Measurements from ENCODE around the gene ABCA4.

The ABCA4 gene

DNA sequence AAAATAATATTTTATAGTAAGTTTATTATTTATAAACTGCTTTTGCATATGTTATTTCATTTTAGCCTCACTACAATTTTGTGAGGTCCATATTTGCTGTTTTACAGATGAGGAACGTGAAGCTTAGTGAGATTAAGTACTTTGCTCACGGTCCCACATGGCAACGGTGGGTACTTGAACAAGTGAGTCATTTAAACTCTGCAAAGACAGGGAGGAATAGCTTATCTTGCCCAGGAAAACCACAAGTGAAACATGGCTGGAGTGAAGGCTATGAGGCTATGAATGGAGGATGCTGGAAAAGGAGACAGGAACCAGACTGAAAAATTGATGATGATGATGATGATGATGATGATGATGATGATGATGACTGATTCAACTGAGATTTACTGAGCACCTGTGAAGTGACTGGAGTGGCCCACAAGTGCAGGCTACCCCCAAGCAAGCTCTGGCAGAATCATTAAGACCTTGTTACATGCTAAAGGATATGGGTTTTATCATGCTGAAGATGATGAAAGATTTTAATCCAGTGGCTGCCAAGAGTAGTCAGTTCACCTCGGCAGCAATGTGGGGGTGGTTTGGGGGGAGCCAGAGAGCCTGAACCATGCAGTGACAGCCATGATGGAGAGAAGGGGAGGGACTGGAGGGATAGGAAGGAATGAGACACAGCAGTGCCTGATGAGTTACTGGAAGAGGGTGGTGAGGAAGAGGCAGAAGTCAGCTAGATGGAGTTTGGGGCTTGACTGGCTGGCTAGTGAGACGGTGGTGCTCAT lies 1.4 kb upstream of the ABCA4 start:
- no peak for DNase-seq (ENCODE audit: low read depth)

DNA sequence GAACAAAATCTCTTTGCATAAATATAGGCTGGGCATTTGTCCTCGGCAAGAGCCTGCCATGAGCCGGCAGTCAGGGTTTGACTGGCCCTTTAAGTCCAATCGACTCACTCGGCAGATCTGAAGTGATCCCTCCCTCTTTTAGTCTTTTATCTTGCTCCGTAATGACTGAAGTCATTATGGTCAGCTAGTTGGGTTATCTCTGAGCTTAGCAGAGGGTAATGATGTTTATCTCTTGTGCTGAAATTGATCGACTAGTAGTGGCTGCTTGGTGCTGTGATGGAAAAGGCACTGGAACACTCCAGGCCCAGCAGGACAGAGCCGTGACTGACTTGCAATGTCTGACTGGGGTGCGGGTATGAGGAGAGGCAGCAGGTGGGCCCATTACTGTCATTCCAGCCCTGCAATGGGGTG lies 468 bp upstream of the ABCA4 start:
- DNase-seq (ENCODE audit: low read depth): no peak

- DNase-seq (ENCODE audit: low read depth): no peak
These were observed 412 bp downstream of the ABCA4 start for GRCh38 chr1:94120570-94120901.

- no peak for DNase-seq (ENCODE audit: low read depth)
These were observed 965 bp downstream of the ABCA4 start for GRCh38 chr1:94119796-94120569.

GRCh38 chr1:94119306-94119705 lies 1.6 kb downstream of the ABCA4 start:
- no peak for DNase-seq (ENCODE audit: low read depth)

DNA sequence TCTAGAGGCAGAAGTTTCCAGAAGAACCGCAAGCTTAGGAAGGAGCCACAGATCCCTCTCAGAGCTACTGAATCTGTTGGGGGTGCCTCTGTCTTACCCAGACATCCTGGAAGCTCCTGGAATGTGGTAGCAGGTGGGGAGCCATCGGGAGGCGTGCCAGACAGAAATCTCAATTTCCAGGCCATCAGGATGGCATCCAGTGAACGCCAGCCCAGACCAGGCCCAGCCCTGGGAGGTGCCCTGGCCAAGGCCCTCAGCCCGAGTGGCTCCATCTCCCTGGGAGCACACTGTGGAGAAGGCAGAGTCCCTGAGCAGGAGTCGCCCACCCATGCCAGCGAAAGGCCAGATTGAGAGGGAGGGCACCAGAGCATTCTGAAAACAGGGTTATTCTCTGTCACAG lies 2.5 kb downstream of the ABCA4 start:
- DNase-seq (ENCODE audit: low read depth): no peak

- no peak for DNase-seq (ENCODE audit: low read depth)
These were observed 2.9 kb downstream of the ABCA4 start for GRCh38 chr1:94118013-94118412.

- DNase-seq (ENCODE audit: low read depth): no peak
These were observed 3.6 kb downstream of the ABCA4 start for GRCh38 chr1:94117259-94117851.

- no peak for DNase-seq (ENCODE audit: low read depth)
These were observed 5.0 kb downstream of the ABCA4 start for GRCh38 chr1:94115900-94116436.

DNA sequence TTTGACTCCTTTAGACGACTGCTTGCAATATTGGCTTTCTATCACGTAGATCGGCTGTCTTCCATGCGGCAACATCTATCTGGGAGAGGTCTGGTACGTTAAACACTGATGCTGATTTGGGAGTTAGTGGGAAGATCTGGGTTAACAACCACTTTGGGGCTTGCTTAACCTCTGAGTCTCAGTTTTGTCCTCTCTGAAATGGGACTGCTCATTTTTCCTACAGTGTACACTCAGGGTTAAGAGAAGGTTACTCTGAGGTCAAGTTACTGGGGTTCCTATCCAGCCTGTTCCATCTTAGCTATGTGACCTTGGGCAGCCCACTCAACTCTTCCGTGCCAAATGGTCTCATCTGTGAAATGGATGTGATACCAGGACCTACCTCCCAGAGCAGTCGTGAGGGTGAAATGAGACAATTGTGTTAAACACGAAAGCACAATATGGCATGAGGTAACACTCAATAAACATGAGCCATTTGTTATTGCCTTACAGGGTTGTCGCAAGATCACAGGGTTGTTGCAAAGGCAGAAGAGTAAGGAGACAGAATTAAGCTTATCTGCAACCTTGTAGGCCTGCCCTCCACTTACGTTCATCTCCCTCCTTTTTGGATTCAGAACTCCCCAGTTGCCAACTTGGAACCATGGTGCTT lies 5.6 kb downstream of the ABCA4 start:
- DNase-seq (ENCODE audit: low read depth): no peak

DNA sequence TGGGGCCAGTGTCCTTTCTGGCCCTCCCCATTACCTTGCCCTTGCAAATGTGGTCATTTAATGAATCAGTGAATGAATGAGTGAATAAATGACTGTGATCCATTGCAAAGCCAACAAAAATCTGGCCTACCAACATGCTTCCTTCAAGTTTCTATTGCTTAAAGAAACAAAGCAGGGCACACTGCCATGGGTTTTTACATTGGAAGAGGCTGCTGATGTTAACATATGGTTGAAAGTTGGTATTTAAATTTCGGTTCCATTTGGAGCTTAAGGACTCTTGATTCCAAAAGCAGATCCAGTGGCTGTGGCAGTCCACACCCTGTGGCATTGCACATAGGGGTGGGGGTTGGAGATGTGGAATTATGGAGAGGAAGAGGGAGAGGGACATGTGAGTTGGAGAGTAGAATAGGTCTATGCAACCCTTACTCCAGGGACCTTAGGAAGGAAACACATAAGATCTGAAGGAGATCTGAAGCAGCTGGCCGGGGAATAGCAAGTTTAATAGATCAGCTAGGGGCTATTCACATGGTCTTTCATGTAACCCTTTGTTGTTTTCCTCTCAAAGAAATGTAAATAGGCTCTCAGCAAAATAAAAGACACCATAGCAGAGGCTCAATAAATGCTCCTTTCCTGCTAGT lies 7.2 kb downstream of the ABCA4 start:
- no peak for DNase-seq (ENCODE audit: low read depth)

GRCh38 chr1:94111879-94112278 lies 9.1 kb downstream of the ABCA4 start:
- no peak for DNase-seq (ENCODE audit: low read depth)

DNA sequence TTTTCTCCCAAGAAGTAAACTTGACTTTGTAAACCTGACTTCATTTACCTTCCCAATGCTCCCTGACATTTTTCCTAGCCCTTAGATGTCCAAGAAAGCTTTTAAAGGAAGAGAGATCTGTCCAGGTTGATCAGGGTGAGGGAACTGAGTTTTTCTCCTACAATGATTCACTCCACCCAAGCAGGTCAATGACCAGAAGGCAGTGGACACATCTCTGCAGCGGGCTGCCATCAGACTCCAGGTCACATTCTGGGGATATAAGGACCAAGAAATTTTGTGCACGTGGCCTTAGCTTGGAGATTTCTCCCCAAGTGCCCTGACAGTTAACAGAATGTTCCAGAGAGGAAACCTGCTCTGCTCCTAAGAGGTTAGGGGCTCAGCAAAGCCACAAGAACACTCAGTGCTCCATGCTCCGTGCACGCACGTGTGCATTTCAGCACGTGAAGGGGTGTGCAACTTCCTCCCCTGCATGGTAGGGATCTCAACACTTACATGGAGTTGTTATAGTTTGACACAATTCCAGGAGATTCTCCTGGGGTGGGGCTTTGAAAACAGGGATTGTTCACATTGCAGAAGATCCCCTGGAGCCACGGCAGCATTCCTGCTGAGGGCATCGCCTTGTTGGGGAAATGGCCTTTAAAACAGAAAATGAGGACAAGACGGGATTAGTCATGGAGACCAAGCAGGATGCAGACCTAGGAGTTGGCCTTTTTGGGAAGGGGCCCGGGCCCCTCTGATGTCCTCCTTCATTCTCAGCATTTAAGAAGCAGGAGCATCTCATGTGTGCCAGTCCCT lies 9.8 kb downstream of the ABCA4 start:
- no peak for DNase-seq (ENCODE audit: low read depth)

DNA sequence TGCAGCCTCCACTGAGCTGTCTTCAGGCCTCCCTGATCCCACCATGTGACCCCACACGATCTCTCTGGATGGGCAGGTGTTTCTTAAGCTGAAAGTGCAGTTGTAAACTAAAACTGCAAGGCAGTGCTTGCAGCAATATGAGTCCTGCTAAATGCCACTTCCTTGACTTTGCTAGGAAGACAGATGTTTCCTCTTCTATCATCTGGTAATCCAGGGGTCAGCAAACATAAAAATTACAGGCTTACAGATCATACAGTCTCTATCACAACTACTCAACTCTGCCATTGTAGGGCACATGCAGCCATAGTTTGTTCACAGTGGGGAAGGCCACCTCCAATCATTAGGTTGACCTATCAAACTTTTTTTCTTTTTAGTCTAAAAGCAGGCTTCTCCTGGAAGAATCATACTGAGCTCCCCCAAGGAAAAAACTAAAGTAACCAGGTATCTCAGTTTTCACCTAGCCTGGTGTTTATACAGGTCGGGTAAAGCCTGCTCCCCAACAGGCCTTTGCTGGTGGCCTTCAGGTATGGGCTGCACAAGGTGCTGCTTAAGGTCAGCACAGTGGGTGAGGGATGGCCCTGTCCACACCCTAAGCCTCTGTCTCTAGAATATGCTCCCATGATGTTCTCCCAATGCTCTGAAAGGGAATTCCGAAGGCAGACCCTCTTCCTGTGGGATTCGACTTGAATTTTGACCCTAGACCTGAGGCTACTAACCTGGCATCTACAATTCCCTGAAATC lies 10.8 kb downstream of the ABCA4 start:
- no peak for DNase-seq (ENCODE audit: low read depth)

DNA sequence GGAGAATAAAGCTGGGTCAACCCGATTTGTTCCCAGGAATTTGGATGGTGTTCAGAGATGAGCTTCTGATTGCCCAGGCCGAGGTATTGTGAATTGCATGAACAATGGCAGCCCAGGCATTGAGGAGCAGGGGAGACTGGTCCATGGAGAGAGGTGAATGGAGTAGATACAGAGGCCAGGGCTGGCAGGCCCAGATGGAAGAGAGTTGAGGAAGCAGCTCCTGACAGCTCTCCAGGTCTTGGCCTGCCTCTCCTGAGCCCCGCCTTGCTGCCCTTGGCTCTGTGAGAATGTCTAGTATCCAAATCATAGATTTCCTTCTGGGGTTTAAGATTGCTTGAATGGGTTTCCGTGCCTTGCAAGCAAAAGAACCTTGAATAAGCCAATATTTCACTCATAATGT lies 11.5 kb downstream of the ABCA4 start:
- no peak for DNase-seq (ENCODE audit: low read depth)

- DNase-seq (ENCODE audit: low read depth): no peak
These were observed 13.8 kb downstream of the ABCA4 start for GRCh38 chr1:94107141-94107540.

DNA sequence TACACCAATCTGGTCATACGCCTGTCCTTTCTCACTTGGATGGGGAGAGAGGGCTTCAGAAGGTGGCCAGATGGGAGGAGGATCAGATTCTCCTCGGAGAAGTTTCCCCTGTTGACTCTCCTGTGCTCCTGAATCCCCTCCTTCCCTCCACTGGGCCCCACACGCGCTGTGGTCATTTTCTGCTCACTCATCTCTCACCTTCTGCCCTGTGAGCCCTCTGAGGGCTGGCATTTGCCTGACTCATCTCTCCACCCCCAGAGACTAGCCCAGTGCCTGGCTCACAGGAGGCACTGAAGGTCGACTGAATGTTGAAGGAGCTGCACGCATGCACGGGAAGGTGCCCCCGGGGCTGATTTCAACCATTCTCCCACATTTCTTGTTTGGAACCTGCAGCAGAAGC lies 14.2 kb downstream of the ABCA4 start:
- no peak for DNase-seq (ENCODE audit: low read depth)

DNA sequence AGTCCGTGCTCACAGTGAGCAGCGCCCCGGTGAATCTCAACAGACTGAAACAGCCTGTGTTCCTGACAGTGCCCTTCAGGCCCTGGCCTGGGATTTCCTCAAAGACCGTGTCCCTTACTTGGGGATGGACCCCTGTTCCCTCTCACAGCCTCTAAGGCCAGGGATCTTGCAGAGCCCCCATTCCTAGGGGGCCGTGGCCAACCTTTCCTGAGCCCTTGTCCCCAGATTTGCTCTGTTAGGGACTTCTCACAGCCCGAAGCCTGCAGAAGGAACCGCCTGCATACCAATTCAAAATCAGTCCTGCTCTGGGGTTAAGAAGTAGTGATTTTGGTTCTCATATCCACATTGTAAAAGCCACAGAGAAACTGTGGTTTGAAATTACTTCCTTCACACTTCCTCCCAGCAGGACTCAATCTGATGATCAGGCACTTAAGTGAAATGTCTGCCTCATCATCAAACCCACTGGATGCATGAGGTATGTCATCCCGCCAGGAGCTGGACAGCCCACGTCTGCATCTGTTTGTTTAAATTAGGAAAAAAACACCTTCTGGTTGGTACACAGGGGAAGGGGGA lies 14.9 kb downstream of the ABCA4 start:
- DNase-seq (ENCODE audit: low read depth): no peak

DNA sequence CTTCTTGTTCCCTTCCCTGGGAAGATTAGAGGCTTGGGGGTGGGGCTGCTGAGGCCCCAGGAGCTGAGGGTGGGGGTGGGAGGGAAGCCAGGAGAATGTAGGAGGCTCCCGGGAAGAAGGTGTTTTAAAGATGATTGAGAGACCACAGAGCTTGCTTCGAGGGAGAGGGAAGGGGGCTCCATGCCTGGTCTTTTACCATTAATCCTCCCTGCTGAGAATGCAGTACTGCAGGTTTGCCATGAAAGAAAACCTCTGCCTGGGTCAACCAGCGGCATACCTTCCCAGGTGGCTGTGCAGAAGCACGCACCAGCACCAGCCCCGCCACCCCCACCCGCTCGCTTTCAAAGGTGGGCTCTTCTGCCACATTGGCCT lies 15.4 kb downstream of the ABCA4 start:
- DNase-seq (ENCODE audit: low read depth): no peak
